Gastroesophageal sphincter (tissue), 4 donors: Measurements from ENCODE around the gene PATE1. TPM values are rescaled to one million over a fixed set of nuclear protein-coding genes. Genes with fewer than 3 reads are reported as not detected.

Experiments
- ATAC-seq: fragments of 150-250 bp; one replicate; pipeline ENCODE4 v1.9.1; 2016; ENCODE audit warnings: mild to moderate bottlenecking, moderate library complexity
- H3K27ac ChIP-seq, 4 donors: fragments of 200-600 bp; sonication (generic) in 3 of 4; 1 replicate in 3 of 4; 2 replicates in 1 of 4; pipeline ENCODE4 v1.5.1; 2016 to 2019
- H3K27me3 ChIP-seq: fragments of 200-600 bp; sonication (generic); one replicate; pipeline ENCODE4 v1.5.1; 2019
- H3K36me3 ChIP-seq, 2 donors: fragments of 200-600 bp; sonication (generic); one replicate each; pipeline ENCODE4 v1.5.1; 2019; ENCODE audit warnings: control low read depth in 1 of 2
- H3K4me1 ChIP-seq, 3 donors: fragments of 200-600 bp; sonication (generic); 1 replicate in 2 of 3; 2 replicates in 1 of 3; pipeline ENCODE4 v1.5.1; 2016 to 2019; ENCODE audit warnings: control low read depth in 2 of 3
- H3K4me3 ChIP-seq, 2 donors: fragments of 200-600 bp; sonication (generic); one replicate each; pipeline ENCODE4 v1.5.1; 2019; ENCODE audit warnings: mild to moderate bottlenecking in 1 of 2, moderate library complexity in 1 of 2
- H3K9me3 ChIP-seq, 3 donors: fragments of 200-600 bp; sonication (generic); one replicate each; pipeline ENCODE4 v1.5.1; 2017 to 2019; ENCODE audit warnings: control low read depth in 2 of 3
- EP300 ChIP-seq: sonication (generic); formaldehyde crosslinking; IDR thresholded peaks from one replicate; pipeline ENCODE4 v1.6.1; 2017; ENCODE audit warnings: antibody characterized with exemption, mild to moderate bottlenecking
- POLR2A ChIP-seq, 2 donors: fragments of 450-650 bp; IDR thresholded peaks; one replicate each; pipeline ENCODE4 v1.6.1; 2017; ENCODE audit warnings: antibody characterized with exemption in 2 of 2, mild to moderate bottlenecking in 2 of 2, moderate library complexity in 1 of 2
- POLR2AphosphoS5 ChIP-seq: sonication (generic); formaldehyde crosslinking; IDR thresholded peaks from one replicate; pipeline ENCODE4 v1.6.1; 2017; ENCODE audit warnings: antibody characterized with exemption
- WGBS, 2 donors: methylation state at CpG; one replicate each; pipeline ENCODE4 v1.1.5; 2018; ENCODE audit warnings: low coverage in 1 of 2; 5-methylcytosine and 5-hydroxymethylcytosine counted together
- total RNA-seq, 4 donors: library from RNA; depleted of rRNA; stranded (reverse); fragments of >200 nt; gene quantifications; one replicate each; pipeline ENCODE4 v1.1.0, GENCODE V29; 2016
- TF ChIP-seq, protein P1 (sequence below), 4 experiments: fragments of 200-600 bp in 2 of 4; fragments of 450-650 bp in 2 of 4; sonication (generic) in 1 of 4; IDR thresholded peaks; one replicate each; pipeline ENCODE4 v1.5.1; 2017 to 2019; ENCODE audit warnings: antibody characterized with exemption in 4 of 4, mild to moderate bottlenecking in 2 of 4, moderate library complexity in 2 of 4

The PATE1 gene
- total RNA-seq, 4 donors from 2014 or later = 0.27 TPM; not detected in 3

- H3K27me3 ChIP-seq = no peaks in the 10 kb centered on the region
- ATAC-seq = no peak
- H3K27ac ChIP-seq = no peak overlapping the region
- H3K4me1 ChIP-seq = no peaks in the 10 kb centered on the region
- no peaks in the 10 kb centered on the region for H3K9me3 ChIP-seq
- no peaks in the 10 kb centered on the region for H3K36me3 ChIP-seq
- TF ChIP-seq POLR2AphosphoS5 = no peak
- TF ChIP-seq, protein P1, sequence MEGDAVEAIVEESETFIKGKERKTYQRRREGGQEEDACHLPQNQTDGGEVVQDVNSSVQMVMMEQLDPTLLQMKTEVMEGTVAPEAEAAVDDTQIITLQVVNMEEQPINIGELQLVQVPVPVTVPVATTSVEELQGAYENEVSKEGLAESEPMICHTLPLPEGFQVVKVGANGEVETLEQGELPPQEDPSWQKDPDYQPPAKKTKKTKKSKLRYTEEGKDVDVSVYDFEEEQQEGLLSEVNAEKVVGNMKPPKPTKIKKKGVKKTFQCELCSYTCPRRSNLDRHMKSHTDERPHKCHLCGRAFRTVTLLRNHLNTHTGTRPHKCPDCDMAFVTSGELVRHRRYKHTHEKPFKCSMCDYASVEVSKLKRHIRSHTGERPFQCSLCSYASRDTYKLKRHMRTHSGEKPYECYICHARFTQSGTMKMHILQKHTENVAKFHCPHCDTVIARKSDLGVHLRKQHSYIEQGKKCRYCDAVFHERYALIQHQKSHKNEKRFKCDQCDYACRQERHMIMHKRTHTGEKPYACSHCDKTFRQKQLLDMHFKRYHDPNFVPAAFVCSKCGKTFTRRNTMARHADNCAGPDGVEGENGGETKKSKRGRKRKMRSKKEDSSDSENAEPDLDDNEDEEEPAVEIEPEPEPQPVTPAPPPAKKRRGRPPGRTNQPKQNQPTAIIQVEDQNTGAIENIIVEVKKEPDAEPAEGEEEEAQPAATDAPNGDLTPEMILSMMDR (IDR thresholded peaks at IDR 0.05) = no peak
- no peak for TF ChIP-seq EP300
- TF ChIP-seq POLR2A (IDR thresholded peaks at IDR 0.05) = no peak
- H3K4me3 ChIP-seq = no peak overlapping the region
- WGBS, 2 donors = 26 to 42% methylated on average over 2 to 3 of the region's 3 CpGs
Measured at GRCh38 chr11:125772834-125773505, 26.9 kb downstream of the PATE1 start.

DNA sequence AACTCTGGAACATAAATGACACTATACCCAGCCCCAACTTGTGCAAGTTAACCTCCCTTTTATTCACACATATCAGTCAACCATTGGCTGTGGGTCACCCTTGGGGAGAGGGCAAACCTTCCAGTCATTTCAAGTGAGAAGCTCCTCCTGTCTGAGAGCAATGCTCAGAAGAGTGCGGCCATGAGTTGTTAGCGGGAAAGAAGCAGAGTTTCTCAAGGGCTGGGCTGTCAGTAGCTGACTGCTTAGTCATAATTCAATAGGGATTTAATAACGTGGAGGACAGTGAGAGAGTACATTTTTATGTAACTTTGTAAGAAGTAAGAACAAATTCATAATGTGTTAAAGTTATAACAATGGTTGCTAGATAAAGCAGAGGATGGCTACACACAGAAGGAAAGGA is 27.4 kb downstream of the PATE1 start:
- 39 to 58% methylated on average over 3 of the region's 3 CpGs for WGBS, 2 donors

DNA sequence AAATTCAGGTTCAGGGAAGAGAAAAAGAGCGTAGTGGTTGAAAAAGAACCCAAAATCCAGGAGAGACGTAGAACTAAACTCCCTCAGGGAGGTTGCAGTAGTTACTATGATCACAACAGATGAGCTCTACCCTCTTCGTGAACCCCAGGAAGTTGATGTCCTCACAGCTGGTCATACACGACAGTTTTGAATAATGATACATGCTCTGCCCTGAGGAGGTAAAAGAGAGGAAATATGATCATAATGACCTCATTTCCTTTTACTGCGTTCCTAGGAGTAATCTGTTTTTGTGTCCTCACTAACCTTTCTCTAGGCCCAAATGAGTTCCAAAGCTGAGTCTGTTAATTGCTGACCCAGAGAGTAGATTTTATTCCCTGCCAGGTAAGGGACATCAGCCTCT is 31.2 kb downstream of the PATE1 start:
- H3K4me1 ChIP-seq = no peaks in the 10 kb centered on the region
- WGBS, 2 donors = 22 to 39% methylated on average over 5 of the region's 5 CpGs
- no peak for TF ChIP-seq POLR2A (IDR thresholded peaks at IDR 0.05)
- TF ChIP-seq, protein P1 (IDR thresholded peaks at IDR 0.05) = no peak
- no peak overlapping the region for H3K4me3 ChIP-seq
- ATAC-seq = no peak
- no peaks in the 10 kb centered on the region for H3K27me3 ChIP-seq
- H3K27ac ChIP-seq = no peak overlapping the region
- H3K36me3 ChIP-seq = no peaks in the 10 kb centered on the region
- no peaks in the 10 kb centered on the region for H3K9me3 ChIP-seq

More for the DNA sequence above, 27.4 kb downstream of the PATE1 start:
- no peaks in the 10 kb centered on the region for H3K9me3 ChIP-seq
- H3K4me1 ChIP-seq = no peaks in the 10 kb centered on the region
- H3K27ac ChIP-seq = no peak overlapping the region
- TF ChIP-seq POLR2A (IDR thresholded peaks at IDR 0.05) (no peak), POLR2AphosphoS5 (no peak), EP300 (no peak)
- TF ChIP-seq, protein P1 (IDR thresholded peaks at IDR 0.05) = no peak
- ATAC-seq = no peak
- H3K36me3 ChIP-seq = no peaks in the 10 kb centered on the region
- no peaks in the 10 kb centered on the region for H3K27me3 ChIP-seq
- no peak overlapping the region for H3K4me3 ChIP-seq

- Histone ChIP-seq H3K27me3 (no peaks in the 10 kb centered on the region), H3K4me3 (no peak within 1 kb of the TSS), H3K36me3 (no peaks in the 10 kb centered on the region), H3K4me1 (no peaks in the 10 kb centered on the region), H3K27ac (no peak within 1 kb of the TSS), H3K9me3 (no peaks in the 10 kb centered on the region)
- TF ChIP-seq, protein P1 (IDR thresholded peaks at IDR 0.05) = no peak
- TF ChIP-seq POLR2AphosphoS5 (no peak), POLR2A (IDR thresholded peaks at IDR 0.05) (no peak), EP300 (no peak)
- ATAC-seq = no peak
Measured at GRCh38 chr11:125778728-125779127, 32.6 kb downstream of the PATE1 start, which contains the start of gene PATE2. PATE2 (minus strand) TSS chr11:125778828; CDS start chr11:125778773, 55 bp downstream.

GRCh38 chr11:125784678-125785077 is 38.6 kb downstream of the PATE1 start:
- no peaks in the 10 kb centered on the region for H3K36me3 ChIP-seq
- no peaks in the 10 kb centered on the region for H3K27me3 ChIP-seq
- H3K4me1 ChIP-seq = no peaks in the 10 kb centered on the region
- H3K9me3 ChIP-seq = no peaks in the 10 kb centered on the region
- ATAC-seq = no peak
- WGBS, 2 donors = 63 to 76% methylated on average over 2 of the region's 2 CpGs
- TF ChIP-seq EP300 (no peak), POLR2AphosphoS5 (no peak), POLR2A (IDR thresholded peaks at IDR 0.05) (no peak)
- TF ChIP-seq, protein P1 (IDR thresholded peaks at IDR 0.05) = no peak
- no peak overlapping the region for H3K4me3 ChIP-seq
- no peak overlapping the region for H3K27ac ChIP-seq
